IMR-90 (cell line): ENCODE data around the gene SLCO3A1. TPM values are rescaled to one million over a fixed set of nuclear protein-coding genes. Genes with fewer than 3 reads are reported as not detected.

Experiments used
- ATAC-seq: fragments of 200-7000 bp; cut with Tn5 transposase; 2 replicates; pipeline ENCODE4 v1.9.1; 2020; ENCODE audit warnings: low read depth, mild to moderate bottlenecking, moderate library complexity
- BruUV-seq: library from RNA; stranded (reverse); fragments of 400-500 nt; replicated peaks from 2 replicates; lab custom pipeline; 2021; lab: Mats Ljungman, UMichigan
- CTCF ChIA-PET: fragments of 300-600 bp; formaldehyde crosslinking; extraction: SDS; loops from one replicate; lab custom pipeline; 2021; ENCODE audit warnings: antibody characterized with exemption; lab: Yijun Ruan, JAX
- POLR2A ChIA-PET: fragments of 300-600 bp; sonication (Branson Sonifier 250); formaldehyde crosslinking; loops from one replicate; lab custom pipeline; 2022; ENCODE audit warnings: antibody characterized with exemption; ENCODE audit not compliant: unreplicated experiment; lab: Charles Lee
- DNase-seq: peaks from one replicate; pipeline ENCODE4 v3.0.0; 2013
- H2AFZ ChIP-seq: replicated peaks from 2 replicates; pipeline ENCODE3; 2013; ENCODE audit warnings: low read length, mild to moderate bottlenecking; ENCODE audit not compliant: poor library complexity
- H2AK5ac ChIP-seq: 2 replicates; pipeline ENCODE4 v1.6.1; 2013; ENCODE audit warnings: low read depth, low read length, inconsistent platforms
- H2AK9ac ChIP-seq: replicated peaks from 2 replicates; pipeline ENCODE3; 2013; ENCODE audit warnings: mild to moderate bottlenecking, low read depth, low read length, moderate library complexity; ENCODE audit not compliant: poor library complexity
- H2BK120ac ChIP-seq: 2 replicates; pipeline ENCODE4 v1.6.1; 2013; ENCODE audit warnings: low read depth, low read length, inconsistent platforms
- H2BK15ac ChIP-seq: 3 replicates; pipeline ENCODE4 v1.6.1; 2013; ENCODE audit warnings: low read depth, low read length, inconsistent platforms
- H2BK20ac ChIP-seq: 2 replicates; pipeline ENCODE4 v1.6.1; 2013; ENCODE audit warnings: low read depth, mild to moderate bottlenecking, inconsistent platforms, low read length, moderate library complexity
- H2BK5ac ChIP-seq: 2 replicates; pipeline ENCODE4 v1.6.1; 2013; ENCODE audit warnings: mild to moderate bottlenecking, low read depth, low read length, inconsistent platforms; ENCODE audit not compliant: poor library complexity, severe bottlenecking
- H3K14ac ChIP-seq: replicated peaks from 2 replicates; pipeline ENCODE4 v1.6.1; 2013; ENCODE audit warnings: low read depth, low read length, inconsistent platforms
- H3K18ac ChIP-seq: 2 replicates; pipeline ENCODE4 v1.6.1; 2013; ENCODE audit warnings: low read depth, low read length, control low read depth
- H3K23ac ChIP-seq: 2 replicates; pipeline ENCODE4 v1.6.1; 2013; ENCODE audit warnings: low read depth, low read length, inconsistent platforms
- H3K27ac ChIP-seq: 2 replicates; pipeline ENCODE4 v1.5.1; 2013; ENCODE audit warnings: mild to moderate bottlenecking, control low read depth, low read length; ENCODE audit not compliant: insufficient read depth
- H3K27me3 ChIP-seq: 2 replicates; pipeline ENCODE4 v1.6.1; 2013; ENCODE audit warnings: low read length; ENCODE audit not compliant: control insufficient read depth, insufficient read depth
- H3K36me3 ChIP-seq: 2 replicates; pipeline ENCODE4 v1.6.1; 2013; ENCODE audit warnings: low read length, mixed read lengths; ENCODE audit not compliant: control insufficient read depth, insufficient read depth
- H3K4ac ChIP-seq: 2 replicates; pipeline ENCODE4 v1.6.1; 2013; ENCODE audit warnings: low read depth, low read length, inconsistent platforms
- H3K4me1 ChIP-seq: 2 replicates; pipeline ENCODE4 v1.6.1; 2013; ENCODE audit warnings: low read length, mixed read lengths; ENCODE audit not compliant: control insufficient read depth, insufficient read depth
- H3K4me2 ChIP-seq: 2 replicates; pipeline ENCODE4 v1.6.1; 2013; ENCODE audit warnings: low read depth, mild to moderate bottlenecking, control low read depth, low read length, moderate library complexity
- H3K4me3 ChIP-seq: 2 replicates; pipeline ENCODE4 v1.5.1; 2013; ENCODE audit warnings: low read depth, mild to moderate bottlenecking, control low read depth, low read length, moderate library complexity; ENCODE audit not compliant: insufficient read depth
- H3K56ac ChIP-seq: 2 replicates; pipeline ENCODE4 v1.6.1; 2013; ENCODE audit warnings: low read length, inconsistent platforms; ENCODE audit not compliant: insufficient read depth; ENCODE audit errors: extremely low read depth
- H3K79me1 ChIP-seq, 2 experiments: 2 replicates each; pipeline ENCODE4 v1.6.1; 2013; ENCODE audit warnings: low read length in 2 of 2, inconsistent platforms in 1 of 2, low read depth in 1 of 2
- H3K9ac ChIP-seq: 2 replicates; pipeline ENCODE4 v1.6.1; 2013; ENCODE audit warnings: low read depth, low read length, control low read depth
- H3K9me1 ChIP-seq: 2 replicates; pipeline ENCODE4 v1.6.1; 2013; ENCODE audit warnings: low read length, inconsistent platforms; ENCODE audit not compliant: insufficient read depth
- H3K9me3 ChIP-seq: 2 replicates; pipeline ENCODE4 v1.6.1; 2013; ENCODE audit warnings: low read length; ENCODE audit not compliant: control insufficient read depth, insufficient read depth
- H4K20me1 ChIP-seq: 2 replicates; pipeline ENCODE4 v1.6.1; 2013; ENCODE audit warnings: low read length, inconsistent platforms; ENCODE audit not compliant: insufficient read depth
- H4K5ac ChIP-seq: 2 replicates; pipeline ENCODE4 v1.6.1; 2013; ENCODE audit warnings: mild to moderate bottlenecking, low read depth, low read length, control low read depth
- H4K8ac ChIP-seq, 2 experiments: 2 replicates each; pipeline ENCODE4 v1.6.1; 2013; ENCODE audit warnings: low read depth in 2 of 2, low read length in 2 of 2, control low read depth in 1 of 2, inconsistent platforms in 1 of 2
- H4K91ac ChIP-seq: 2 replicates; pipeline ENCODE4 v1.6.1; 2013; ENCODE audit warnings: low read depth, low read length, inconsistent platforms; ENCODE audit not compliant: insufficient read depth
- BHLHE40 ChIP-seq: fragments of 150-350 bp; IDR thresholded peaks from 2 replicates; pipeline ENCODE4 v1.6.1; 2016; ENCODE audit warnings: mild to moderate bottlenecking, low read depth, low read length
- CEBPB ChIP-seq: IDR thresholded peaks from 2 replicates; pipeline ENCODE4 v1.6.1; 2012; ENCODE audit warnings: low read depth, low read length, improper control_type of control experiment
- CHD1 ChIP-seq: IDR thresholded peaks from 2 replicates; pipeline ENCODE4 v1.6.1; 2012; ENCODE audit warnings: low read depth, low read length, improper control_type of control experiment
- FOS ChIP-seq: fragments of 150-350 bp; IDR thresholded peaks from 2 replicates; pipeline ENCODE4 v1.6.1; 2016; ENCODE audit warnings: low read depth, low read length
- MAFK ChIP-seq: IDR thresholded peaks from 2 replicates; pipeline ENCODE4 v1.6.1; 2012; ENCODE audit warnings: low read depth, low read length, improper control_type of control experiment
- MAZ ChIP-seq: IDR thresholded peaks from 2 replicates; pipeline ENCODE4 v1.6.1; 2012; ENCODE audit warnings: low read depth, mild to moderate bottlenecking, low read length, improper control_type of control experiment, moderate library complexity, borderline replicate concordance
- MXI1 ChIP-seq: IDR thresholded peaks from 2 replicates; pipeline ENCODE4 v1.6.1; 2012; ENCODE audit warnings: low read depth, mild to moderate bottlenecking, low read length, moderate library complexity, borderline replicate concordance
- NFE2L2 ChIP-seq: fragments of 150-350 bp; IDR thresholded peaks from 2 replicates; pipeline ENCODE4 v1.6.1; 2016; ENCODE audit warnings: low read depth, mild to moderate bottlenecking, low read length
- POLR2A ChIP-seq: IDR thresholded peaks from 2 replicates; pipeline ENCODE4 v1.6.1; 2012; ENCODE audit warnings: mild to moderate bottlenecking, low read depth, low read length
- RAD21 ChIP-seq: IDR thresholded peaks from 2 replicates; pipeline ENCODE4 v1.6.1; 2012; ENCODE audit warnings: low read length, improper control_type of control experiment
- RCOR1 ChIP-seq: IDR thresholded peaks from 2 replicates; pipeline ENCODE4 v1.6.1; 2012; ENCODE audit warnings: mild to moderate bottlenecking, low read length, improper control_type of control experiment; ENCODE audit not compliant: insufficient replicate concordance
- RFX5 ChIP-seq: IDR thresholded peaks from 2 replicates; pipeline ENCODE4 v1.8.0; 2012; ENCODE audit warnings: low read depth, mild to moderate bottlenecking, low read length, moderate library complexity
- SMC3 ChIP-seq: fragments of 150-350 bp; IDR thresholded peaks from 2 replicates; pipeline ENCODE4 v1.6.1; 2016; ENCODE audit warnings: low read depth, mild to moderate bottlenecking, antibody characterized with exemption, low read length, moderate library complexity
- whole genome bisulfite sequencing, 2 experiments: methylation state at CpG; one replicate each; pipeline versions ENCODE4 v1.1.5 to v1.1.7; 2013; ENCODE audit warnings: missing lambda C conversion rate in 2 of 2; ENCODE audit not compliant: insufficient read length in 1 of 2; ENCODE audit errors: extremely low coverage in 2 of 2; 5-methylcytosine and 5-hydroxymethylcytosine counted together
- dilution Hi-C: fragments of 300-500 bp; cut with HindIII; formaldehyde crosslinking; loops from one replicate; pipeline ENCODE4 v1.14.3; 2018; ENCODE audit warnings: low sequenced_read_pairs; ENCODE audit not compliant: unreplicated experiment
- in situ Hi-C: fragments of 300-500 bp; cut with MboI; formaldehyde crosslinking; loops from 3 replicates; pipeline ENCODE4 v1.14.3; 2019; ENCODE audit warnings: low sequenced_read_pairs, inconsistent platforms, mixed read lengths
- intact Hi-C: fragments of 100-400 bp; cut with micrococcal nuclease; formaldehyde crosslinking; loops from 2 replicates; pipeline ENCODE4 v1.10.0; 2022
- polyA plus RNA-seq, 3 experiments: library from polyadenylated mRNA; depleted of rRNA; stranded (reverse); fragments of >200 nt; gene quantifications; 2 replicates each; pipeline ENCODE4 v1.2.3, GENCODE V29; 2012; ENCODE audit warnings: low replicate concordance in 1 of 3
- total RNA-seq: library from RNA; depleted of rRNA; stranded (reverse); fragments of >200 nt; gene quantifications from 2 replicates; pipeline ENCODE4 v1.2.3, GENCODE V29; 2012
- TF ChIP-seq, protein P1 (sequence below): fragments of 150-350 bp; IDR thresholded peaks from 2 replicates; pipeline ENCODE4 v1.6.1; 2016; ENCODE audit warnings: low read depth, mild to moderate bottlenecking, low read length, moderate library complexity, borderline replicate concordance
- TF ChIP-seq, protein P2 (sequence below): fragments of 150-350 bp; IDR thresholded peaks from 2 replicates; pipeline ENCODE4 v1.6.1; 2017; ENCODE audit warnings: mild to moderate bottlenecking, antibody characterized with exemption, low read length, low read depth
- TF ChIP-seq, protein P3 (sequence below): conservative IDR thresholded peaks from 2 replicates; pipeline ENCODE4 v1.5.1; 2012; ENCODE audit warnings: mild to moderate bottlenecking, low read depth, low read length, improper control_type of control experiment

Gene SLCO3A1
- total and polyA plus RNA-seq, 2 of the 4 experiments (the other 2 are of a cell fraction): 4.7 to 8.1 TPM

DNA sequence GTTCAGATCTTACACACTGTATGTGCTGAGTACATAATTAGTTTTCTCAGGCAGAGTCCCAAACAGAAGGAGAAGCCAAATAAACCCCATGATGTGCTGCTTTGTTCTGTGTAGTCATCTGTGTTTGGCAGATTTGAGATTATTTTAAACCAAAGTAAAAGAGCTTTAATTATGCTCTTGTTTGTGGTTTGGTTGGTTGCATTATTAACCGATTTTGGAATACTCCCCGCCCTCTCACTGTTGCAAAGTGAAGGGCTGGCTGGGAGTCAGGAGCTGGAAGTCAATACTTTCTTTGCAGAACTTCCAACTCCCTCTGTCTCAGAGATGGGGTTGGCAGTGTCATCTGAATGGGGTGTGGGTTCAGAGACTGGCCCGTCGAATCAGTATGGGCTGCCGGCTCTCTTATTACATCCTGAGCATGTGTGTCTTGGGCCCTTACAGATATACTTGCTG is 34.4 kb downstream of the SLCO3A1 start:
- H3K4me3 ChIP-seq: no peak overlapping the region
- dilution Hi-C loops: no loop called here
- H4K5ac ChIP-seq: no peak overlapping the region
- no peak overlapping the region for H3K56ac ChIP-seq
- H3K9me3 ChIP-seq: no peaks in the 10 kb centered on the region
- no peak overlapping the region for H4K8ac ChIP-seq
- no peak overlapping the region for H2BK20ac ChIP-seq
- no peak overlapping the region for H2AK9ac ChIP-seq
- no peak overlapping the region for H3K18ac ChIP-seq
- H4K91ac ChIP-seq: no peak overlapping the region
- WGBS, 2 experiments: no CpG with 5 or more reads among the region's 5 CpGs
- TF ChIP-seq CHD1: no peak
- TF ChIP-seq, protein P1, sequence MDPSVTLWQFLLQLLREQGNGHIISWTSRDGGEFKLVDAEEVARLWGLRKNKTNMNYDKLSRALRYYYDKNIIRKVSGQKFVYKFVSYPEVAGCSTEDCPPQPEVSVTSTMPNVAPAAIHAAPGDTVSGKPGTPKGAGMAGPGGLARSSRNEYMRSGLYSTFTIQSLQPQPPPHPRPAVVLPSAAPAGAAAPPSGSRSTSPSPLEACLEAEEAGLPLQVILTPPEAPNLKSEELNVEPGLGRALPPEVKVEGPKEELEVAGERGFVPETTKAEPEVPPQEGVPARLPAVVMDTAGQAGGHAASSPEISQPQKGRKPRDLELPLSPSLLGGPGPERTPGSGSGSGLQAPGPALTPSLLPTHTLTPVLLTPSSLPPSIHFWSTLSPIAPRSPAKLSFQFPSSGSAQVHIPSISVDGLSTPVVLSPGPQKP: no peak
- no peak for TF ChIP-seq RCOR1
- TF ChIP-seq NFE2L2: no peak
- TF ChIP-seq MAZ: no peak
- TF ChIP-seq MXI1: no peak
- no peak for TF ChIP-seq RAD21
- no peak for TF ChIP-seq MAFK
- TF ChIP-seq POLR2A: no peak
- TF ChIP-seq, protein P2, sequence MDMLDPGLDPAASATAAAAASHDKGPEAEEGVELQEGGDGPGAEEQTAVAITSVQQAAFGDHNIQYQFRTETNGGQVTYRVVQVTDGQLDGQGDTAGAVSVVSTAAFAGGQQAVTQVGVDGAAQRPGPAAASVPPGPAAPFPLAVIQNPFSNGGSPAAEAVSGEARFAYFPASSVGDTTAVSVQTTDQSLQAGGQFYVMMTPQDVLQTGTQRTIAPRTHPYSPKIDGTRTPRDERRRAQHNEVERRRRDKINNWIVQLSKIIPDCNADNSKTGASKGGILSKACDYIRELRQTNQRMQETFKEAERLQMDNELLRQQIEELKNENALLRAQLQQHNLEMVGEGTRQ: no peak
- TF ChIP-seq FOS: no peak
- no peak for TF ChIP-seq CEBPB
- TF ChIP-seq, protein P3, sequence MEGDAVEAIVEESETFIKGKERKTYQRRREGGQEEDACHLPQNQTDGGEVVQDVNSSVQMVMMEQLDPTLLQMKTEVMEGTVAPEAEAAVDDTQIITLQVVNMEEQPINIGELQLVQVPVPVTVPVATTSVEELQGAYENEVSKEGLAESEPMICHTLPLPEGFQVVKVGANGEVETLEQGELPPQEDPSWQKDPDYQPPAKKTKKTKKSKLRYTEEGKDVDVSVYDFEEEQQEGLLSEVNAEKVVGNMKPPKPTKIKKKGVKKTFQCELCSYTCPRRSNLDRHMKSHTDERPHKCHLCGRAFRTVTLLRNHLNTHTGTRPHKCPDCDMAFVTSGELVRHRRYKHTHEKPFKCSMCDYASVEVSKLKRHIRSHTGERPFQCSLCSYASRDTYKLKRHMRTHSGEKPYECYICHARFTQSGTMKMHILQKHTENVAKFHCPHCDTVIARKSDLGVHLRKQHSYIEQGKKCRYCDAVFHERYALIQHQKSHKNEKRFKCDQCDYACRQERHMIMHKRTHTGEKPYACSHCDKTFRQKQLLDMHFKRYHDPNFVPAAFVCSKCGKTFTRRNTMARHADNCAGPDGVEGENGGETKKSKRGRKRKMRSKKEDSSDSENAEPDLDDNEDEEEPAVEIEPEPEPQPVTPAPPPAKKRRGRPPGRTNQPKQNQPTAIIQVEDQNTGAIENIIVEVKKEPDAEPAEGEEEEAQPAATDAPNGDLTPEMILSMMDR: no peak
- TF ChIP-seq SMC3: no peak
- no peak for TF ChIP-seq BHLHE40
- TF ChIP-seq RFX5: no peak
- intact Hi-C loops: no loop called here
- no peak overlapping the region for H2AFZ ChIP-seq
- no peaks in the 10 kb centered on the region for H3K27me3 ChIP-seq
- BruUV-seq: no TSS peak
- H3K4me2 ChIP-seq: no peak overlapping the region
- H3K14ac ChIP-seq: no peak overlapping the region
- H3K27ac ChIP-seq: no peak overlapping the region
- peaks cover 7% of the 10 kb centered on the region; the same call in 1 of the 2 replicates for H3K9me1 ChIP-seq
- no peak overlapping the region for H2AK5ac ChIP-seq
- H2BK120ac ChIP-seq: no peak overlapping the region
- no peak for ATAC-seq
- peaks cover 0 to 9% of the 10 kb centered on the region in 2 experiments; a peak in 1 of 4 replicates for H3K79me1 ChIP-seq
- H3K9ac ChIP-seq: no peak overlapping the region
- H4K20me1 ChIP-seq: no peaks in the 10 kb centered on the region
- no peak overlapping the region for H2BK15ac ChIP-seq
- peaks cover 10% of the 10 kb centered on the region for H3K4me1 ChIP-seq
- in situ Hi-C loops: no loop called here
- ChIA-PET POLR2A (no interaction called here), CTCF (no interaction called here)
- no peaks in the 10 kb centered on the region for H3K36me3 ChIP-seq
- no peak overlapping the region for H2BK5ac ChIP-seq
- H3K4ac ChIP-seq: no peak overlapping the region
- H3K23ac ChIP-seq: no peak overlapping the region
- DNase-seq: no peak
